ENCODE results near the gene KRT76. TPM values are rescaled to one million over a fixed set of nuclear protein-coding genes. Genes with fewer than 3 reads are reported as not detected.

Gene KRT76
- total and polyA plus RNA-seq, 3 donors from 2014 or later: not detected

- H3K36me3 ChIP-seq (ENCODE audit: low read depth, missing control alignments): no peaks in the 10 kb centered on the region
- no peaks in the 10 kb centered on the region for H3K4me1 ChIP-seq
- TF ChIP-seq POLR2A (IDR thresholded peaks at IDR 0.05) (no peak), CTCF (IDR thresholded peaks at IDR 0.05) (no peak)
- no peak overlapping the region for H3K27ac ChIP-seq
- DNase-seq: no peak
- H3K27me3 ChIP-seq: no peaks in the 10 kb centered on the region
- no peaks in the 10 kb centered on the region for H3K9me3 ChIP-seq
- intact Hi-C loops (cut with DNase I; ENCODE audit: low total_unique reads): no loop called here
- 91 to 100% methylated on average over 3 of the region's 3 CpGs for WGBS, 2 donors
- no peak overlapping the region for H3K4me3 ChIP-seq
Measured at GRCh38 chr12:52724384-52724783, 52.8 kb downstream of the KRT76 start.

- DNase-seq: no peak
- H3K9me3 ChIP-seq: no peaks in the 10 kb centered on the region
- H3K27ac ChIP-seq: no peak overlapping the region
- TF ChIP-seq POLR2A (IDR thresholded peaks at IDR 0.05) (no peak), CTCF (IDR thresholded peaks at IDR 0.05) (no peak)
- no peaks in the 10 kb centered on the region for H3K36me3 ChIP-seq (ENCODE audit: low read depth, missing control alignments)
- H3K27me3 ChIP-seq: no peaks in the 10 kb centered on the region
- intact Hi-C loops (cut with DNase I; ENCODE audit: low total_unique reads): no loop called here
- 82 to 88% methylated on average over 2 of the region's 2 CpGs for WGBS, 2 donors
- H3K4me3 ChIP-seq: no peak overlapping the region
- no peaks in the 10 kb centered on the region for H3K4me1 ChIP-seq
Measured at GRCh38 chr12:52722680-52723079, 54.5 kb downstream of the KRT76 start.

GRCh38 chr12:52721838-52722470 lies 55.2 kb downstream of the KRT76 start:
- DNase-seq: no peak
- Histone ChIP-seq H3K4me3 (no peak overlapping the region), H3K36me3 (ENCODE audit: low read depth, missing control alignments) (no peaks in the 10 kb centered on the region), H3K9me3 (no peaks in the 10 kb centered on the region), H3K27me3 (no peaks in the 10 kb centered on the region), H3K4me1 (no peaks in the 10 kb centered on the region), H3K27ac (no peak overlapping the region)
- WGBS, 2 donors: 49 to 94% methylated on average over 3 of the region's 3 CpGs
- intact Hi-C loops (cut with DNase I; ENCODE audit: low total_unique reads): no loop called here
- no peak for TF ChIP-seq POLR2A (IDR thresholded peaks at IDR 0.05)
- no peak for TF ChIP-seq CTCF (IDR thresholded peaks at IDR 0.05)

GRCh38 chr12:52720365-52720886 lies 56.7 kb downstream of the KRT76 start:
- no peaks in the 10 kb centered on the region for H3K27me3 ChIP-seq
- no peak for DNase-seq
- intact Hi-C loops (cut with DNase I; ENCODE audit: low total_unique reads): no loop called here
- WGBS, 2 donors: 82 to 94% methylated on average over 1 to 8 of the region's 8 CpGs
- no peak overlapping the region for H3K27ac ChIP-seq
- no peak for TF ChIP-seq POLR2A (IDR thresholded peaks at IDR 0.05)
- TF ChIP-seq CTCF (IDR thresholded peaks at IDR 0.05): no peak
- H3K9me3 ChIP-seq: no peaks in the 10 kb centered on the region
- no peak overlapping the region for H3K4me3 ChIP-seq
- H3K36me3 ChIP-seq (ENCODE audit: low read depth, missing control alignments): no peaks in the 10 kb centered on the region
- no peaks in the 10 kb centered on the region for H3K4me1 ChIP-seq

Small RNA genes within 50 kb of the gene (small RNA-seq; reads per million reads assigned to genes)
- 0 reads per million in 2 donors for gene AC107016.2

Other genes starting within 250 kb of the KRT76 start
- gene KRT71, start 224.2 kb downstream of the KRT76 start, total RNA-seq: under 1 TPM in 1 of 2 donors, not detected in 1; 0.12 TPM
- gene KRT71, start 224.2 kb downstream of the KRT76 start, polyA plus RNA-seq (ENCODE audit: insufficient read depth, low read depth, low replicate concordance): not detected
- gene KRT74, start 203.5 kb downstream of the KRT76 start, total RNA-seq: 1 to 10 TPM in 1 of 2 donors, under 1 TPM in 1; 0.87 to 3.9 TPM
- 2.2 TPM for gene KRT74, start 203.5 kb downstream of the KRT76 start, polyA plus RNA-seq (ENCODE audit: insufficient read depth, low read depth, low replicate concordance)
- gene KRT72, start 175.9 kb downstream of the KRT76 start, total RNA-seq: 10 to 100 TPM; 11.7 to 16.5 TPM
- 85.0 TPM for gene KRT72, start 175.9 kb downstream of the KRT76 start, polyA plus RNA-seq (ENCODE audit: insufficient read depth, low read depth, low replicate concordance)
- gene KRT73, start 158.8 kb downstream of the KRT76 start, total RNA-seq: under 1 TPM in 1 of 2 donors, not detected in 1; 0.16 TPM
- not detected for gene KRT73, start 158.8 kb downstream of the KRT76 start, polyA plus RNA-seq (ENCODE audit: insufficient read depth, low read depth, low replicate concordance)
- not detected for gene KRT2, start 125.1 kb downstream of the KRT76 start, total RNA-seq
- not detected for gene KRT2, start 125.1 kb downstream of the KRT76 start, polyA plus RNA-seq (ENCODE audit: insufficient read depth, low read depth, low replicate concordance)
- not detected for gene KRT1, start 96.9 kb downstream of the KRT76 start, total RNA-seq
- 0.20 TPM for gene KRT1, start 96.9 kb downstream of the KRT76 start, polyA plus RNA-seq (ENCODE audit: insufficient read depth, low read depth, low replicate concordance)
- gene KRT77, start 73.8 kb downstream of the KRT76 start, total RNA-seq: under 1 TPM in 1 of 2 donors, not detected in 1; 0.74 TPM
- 0.33 TPM for gene KRT77, start 73.8 kb downstream of the KRT76 start, polyA plus RNA-seq (ENCODE audit: insufficient read depth, low read depth, low replicate concordance)
- not detected for gene KRT3, start 18.8 kb upstream of the KRT76 start, total RNA-seq
- not detected for gene KRT3, start 18.8 kb upstream of the KRT76 start, polyA plus RNA-seq (ENCODE audit: insufficient read depth, low read depth, low replicate concordance)
- gene KRT4, start 36.8 kb upstream of the KRT76 start, total RNA-seq: under 1 TPM in 1 of 2 donors, not detected in 1; 0.19 TPM
- gene KRT4, start 36.8 kb upstream of the KRT76 start, polyA plus RNA-seq (ENCODE audit: insufficient read depth, low read depth, low replicate concordance): not detected
- gene KRT79, start 57.0 kb upstream of the KRT76 start, total RNA-seq: under 1 TPM; 0.19 to 0.24 TPM
- gene KRT79, start 57.0 kb upstream of the KRT76 start, polyA plus RNA-seq (ENCODE audit: insufficient read depth, low read depth, low replicate concordance): not detected
- 1 to 10 TPM in 1 of 2 donors, under 1 TPM in 1; 0.93 to 1.1 TPM for gene KRT78, start 71.6 kb upstream of the KRT76 start, total RNA-seq
- gene KRT78, start 71.6 kb upstream of the KRT76 start, polyA plus RNA-seq (ENCODE audit: insufficient read depth, low read depth, low replicate concordance): 0.99 TPM
- gene KRT8, start 127.7 kb upstream of the KRT76 start, total RNA-seq: 10 to 100 TPM; 13.2 to 14.6 TPM
- 63.0 TPM for gene KRT8, start 127.7 kb upstream of the KRT76 start, polyA plus RNA-seq (ENCODE audit: insufficient read depth, low read depth, low replicate concordance)
- gene KRT18, start 171.8 kb upstream of the KRT76 start, total RNA-seq: 10 to 100 TPM; 20.2 to 35.9 TPM
- 51.9 TPM for gene KRT18, start 171.8 kb upstream of the KRT76 start, polyA plus RNA-seq (ENCODE audit: insufficient read depth, low read depth, low replicate concordance)
- gene EIF4B, start 229.1 kb upstream of the KRT76 start, total RNA-seq: 100 to 1,000 TPM; 219 to 305 TPM
- gene EIF4B, start 229.1 kb upstream of the KRT76 start, polyA plus RNA-seq (ENCODE audit: insufficient read depth, low read depth, low replicate concordance): 249 TPM

All from testis (tissue), 3 donors.